Measurements from ENCODE around the gene TTC3.
A peak's percentile ranks its signal among the peaks of the same experiment; 100 is the strongest.

The TTC3 gene

GRCh38 chr21:37060296-37060695, 12.8 kb upstream of the TTC3 start:
- peak; percentile 90 to 98 for DNase-seq

DNA sequence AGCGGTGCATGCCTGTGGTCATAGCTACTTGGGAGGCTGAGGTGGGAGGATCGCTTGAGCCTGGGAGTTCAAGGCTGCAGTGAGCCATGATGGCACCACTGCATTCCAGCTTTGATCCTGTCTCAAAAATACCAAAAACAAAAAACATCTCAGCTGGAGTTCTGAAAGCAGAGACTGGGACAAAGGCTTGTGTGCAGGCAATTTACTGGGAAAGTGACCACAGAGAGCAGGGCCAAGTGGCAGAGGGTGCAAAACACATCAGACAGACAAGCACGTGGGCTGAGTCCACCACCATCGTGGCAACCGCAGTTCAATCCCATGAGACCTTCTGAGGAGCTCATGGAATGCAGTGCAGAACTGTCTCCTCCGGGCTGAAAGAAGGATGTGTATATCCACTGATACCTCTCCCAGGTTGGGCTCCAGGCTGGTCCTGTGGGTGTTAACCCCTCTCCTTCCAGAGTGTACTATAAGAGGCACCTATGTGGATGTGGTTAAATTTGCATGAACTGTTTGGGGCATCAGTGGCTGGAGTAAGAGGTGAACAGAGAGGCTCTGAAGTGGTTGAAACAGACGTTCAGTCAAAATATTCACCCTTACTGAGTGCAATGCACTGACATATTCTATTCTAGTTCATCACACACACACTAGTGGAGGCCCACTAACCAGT, 11.0 kb upstream of the TTC3 start:
- no peak for DNase-seq

DNA sequence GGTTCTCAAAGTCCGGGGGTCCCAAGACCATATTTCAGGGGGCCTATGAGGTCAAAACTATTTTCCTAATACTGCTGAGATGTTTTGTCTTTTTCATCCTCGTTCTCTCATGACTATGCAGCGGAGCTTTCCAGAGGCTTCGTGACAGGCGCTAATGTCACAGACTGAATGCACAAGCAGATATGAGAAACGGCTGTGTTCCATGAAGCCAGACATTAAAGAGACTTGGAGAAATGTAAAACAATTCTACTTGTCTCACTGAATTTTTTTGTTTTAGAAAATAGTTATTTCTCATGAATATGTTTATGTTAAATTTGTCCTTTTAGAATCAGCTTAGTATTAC, 10.5 kb upstream of the TTC3 start:
- no peak for DNase-seq

GRCh38 chr21:37063433-37063832, 9.6 kb upstream of the TTC3 start:
- DNase-seq: no peak

DNA sequence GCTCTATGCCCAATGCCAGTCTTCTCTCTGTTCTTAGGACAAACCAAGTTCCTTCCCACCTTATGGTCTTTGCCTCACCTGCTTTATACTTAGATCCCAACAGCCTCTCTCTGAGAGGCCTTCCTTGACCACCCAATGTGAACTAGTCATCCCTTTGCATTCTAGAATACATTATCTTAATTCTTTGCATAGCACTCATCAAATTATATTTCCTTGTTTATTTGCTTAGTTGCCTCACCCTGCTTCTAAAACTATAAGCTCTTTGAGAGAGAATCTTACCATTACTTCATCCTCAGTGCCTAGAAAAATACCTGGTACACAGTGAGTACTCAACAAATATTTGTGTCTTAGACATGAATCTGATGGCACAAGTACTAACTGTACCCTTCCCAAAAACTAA, 8.2 kb upstream of the TTC3 start:
- no peak for DNase-seq

- DNase-seq: no peak
Observed at GRCh38 chr21:37065561-37066177, 7.4 kb upstream of the TTC3 start.

DNA sequence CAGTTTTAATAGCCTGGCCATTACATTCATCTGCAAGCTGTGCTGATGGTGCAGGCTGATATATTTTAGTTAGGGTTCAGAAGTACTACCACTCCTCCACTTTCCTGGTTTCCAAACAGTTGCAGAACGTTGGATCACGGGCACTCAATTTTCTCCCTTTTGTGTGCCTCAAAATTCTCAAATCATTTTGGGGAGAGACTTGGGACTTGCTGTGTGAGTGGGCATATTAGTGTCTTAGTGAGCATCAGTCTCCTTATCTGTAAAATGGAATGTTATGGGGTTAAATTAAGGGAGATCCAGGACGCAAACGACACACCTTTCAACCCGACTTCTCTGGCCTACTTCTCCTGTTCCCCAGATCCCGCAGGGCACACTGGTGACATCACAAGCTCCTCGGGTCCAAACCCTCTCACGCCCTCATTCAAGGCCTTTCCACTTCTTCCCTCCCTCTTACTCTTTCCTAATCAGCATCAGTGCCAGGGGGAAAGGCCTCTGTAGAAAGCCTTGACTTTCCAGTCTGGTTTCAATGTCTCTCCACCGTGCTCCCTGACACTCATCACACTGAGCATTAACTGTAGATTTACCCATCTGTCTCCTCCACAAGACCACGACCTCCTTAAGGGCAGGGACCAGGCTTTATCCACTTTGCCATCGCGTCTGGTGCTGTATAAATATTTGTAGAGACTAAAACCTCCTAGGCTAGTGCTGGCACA, 1.3 kb upstream of the TTC3 start:
- DNase-seq: peak; percentile 14 to 36

DNA sequence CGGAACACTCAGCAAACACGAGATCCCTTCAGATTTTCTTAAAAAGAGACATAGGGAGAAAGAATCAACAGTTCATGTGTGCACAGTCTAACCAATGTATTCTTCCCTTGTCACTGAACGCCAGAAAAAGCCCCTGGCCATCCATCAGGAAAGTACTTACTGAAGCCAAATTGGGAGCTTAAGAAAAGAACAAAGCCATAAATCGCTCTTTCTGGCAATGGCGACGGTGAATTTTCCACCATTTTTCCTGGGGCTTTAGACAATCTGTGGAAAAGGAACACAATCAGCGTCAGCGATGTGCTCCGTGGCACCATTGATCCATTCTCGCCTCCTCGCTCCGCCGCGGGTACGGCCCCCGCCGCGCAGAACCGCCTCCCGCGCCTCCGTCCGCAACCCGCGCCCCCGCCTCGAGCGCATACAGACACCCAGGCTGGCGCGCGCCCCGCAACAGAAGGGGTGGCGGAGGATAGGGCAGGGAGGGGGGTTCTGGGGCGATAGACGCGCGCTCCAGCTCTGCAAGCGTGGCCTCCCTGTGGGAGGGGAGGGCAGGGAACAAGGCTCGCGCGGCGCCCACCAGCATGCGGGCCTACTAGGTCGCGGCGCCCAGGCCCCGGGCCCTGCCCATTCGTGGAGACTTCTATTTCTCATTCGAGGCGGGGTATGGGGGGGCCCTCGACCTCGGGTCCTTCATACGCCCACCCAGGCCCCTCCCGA, 623 bp upstream of the TTC3 start:
- DNase-seq: peak; percentile 81 to 86

DNA sequence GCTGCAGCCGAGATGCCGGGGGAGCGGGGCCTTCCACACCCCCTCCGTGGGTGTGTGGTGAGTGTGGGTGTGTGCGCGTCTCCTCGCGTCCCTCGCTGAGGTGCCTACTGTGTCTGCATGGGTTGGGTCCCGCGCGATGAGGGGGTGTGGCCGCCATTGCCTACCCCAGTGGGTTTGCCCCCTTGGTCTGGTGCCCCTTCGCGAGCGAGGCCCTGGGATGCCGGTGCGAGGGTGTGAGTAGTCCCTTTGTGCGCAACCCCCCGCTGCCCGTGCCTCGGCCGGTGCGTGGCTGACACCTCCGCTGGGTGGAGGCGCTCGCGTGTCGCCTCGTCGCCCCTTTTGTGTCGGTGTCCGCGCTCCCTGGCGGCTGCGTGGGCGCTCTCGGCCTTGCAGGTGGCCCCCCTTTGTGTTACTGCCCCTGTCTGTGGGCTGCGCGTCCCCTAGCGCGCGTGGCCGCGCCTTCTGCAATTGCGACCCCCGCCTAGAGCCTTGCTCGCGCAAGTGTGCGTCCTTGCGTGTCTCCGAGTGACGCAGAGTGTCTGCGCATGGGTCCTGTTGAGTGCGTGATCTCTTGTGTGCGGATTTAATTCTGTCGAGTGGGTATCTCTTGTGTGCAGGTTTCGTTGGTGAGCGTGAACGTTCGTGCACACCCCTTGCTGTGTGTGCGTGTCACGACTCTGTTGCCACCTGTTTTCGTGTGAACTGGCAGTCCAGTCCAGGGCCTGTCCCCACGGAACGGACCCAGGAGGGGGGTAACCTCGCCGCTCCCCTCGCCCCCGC, 553 bp downstream of the TTC3 start:
- DNase-seq: peak; percentile 52 to 58

DNA sequence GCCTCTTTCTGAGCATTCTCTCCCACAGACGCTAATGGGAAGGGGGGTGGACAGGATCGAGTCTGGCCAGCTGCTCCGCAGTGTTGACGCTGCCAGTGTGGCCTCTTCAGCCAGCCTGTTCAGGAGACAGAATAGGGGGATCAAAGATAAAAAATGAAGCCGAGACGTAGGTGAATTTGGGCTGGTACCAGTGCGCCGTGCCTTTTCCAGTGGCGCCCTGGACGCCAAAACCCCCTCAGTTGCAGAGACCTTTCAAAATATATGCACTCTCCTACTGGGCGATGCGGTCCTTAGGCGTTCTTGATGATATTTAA, 1.1 kb downstream of the TTC3 start:
- peak in 1 of 2 experiments; percentile 29 for DNase-seq

DNA sequence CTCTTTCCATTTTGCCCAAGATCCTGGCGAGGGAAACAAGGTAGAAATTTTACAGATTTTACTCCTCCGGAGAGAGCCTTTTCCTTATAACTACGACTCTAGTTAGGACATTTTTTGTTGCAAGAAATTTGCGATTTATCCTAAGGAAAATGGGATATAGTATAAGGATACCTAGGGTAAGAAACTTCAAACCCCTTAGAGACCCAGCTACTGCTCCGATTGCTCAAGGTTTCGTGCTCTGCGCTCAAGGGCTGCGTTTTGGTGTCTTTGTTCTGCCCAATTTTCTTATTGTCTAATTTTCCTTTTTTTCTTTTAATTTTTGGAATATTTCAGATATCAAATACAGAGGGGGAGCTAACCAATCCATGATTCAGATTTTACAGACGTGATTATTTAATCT, 1.5 kb downstream of the TTC3 start:
- peak in 1 of 2 experiments; percentile 3 for DNase-seq

- DNase-seq: no peak
Observed at GRCh38 chr21:37075214-37075770, 2.2 kb downstream of the TTC3 start.

- no peak for DNase-seq
Observed at GRCh38 chr21:37076087-37076850, 3.2 kb downstream of the TTC3 start.

- no peak for DNase-seq
Observed at GRCh38 chr21:37077403-37077802, 4.3 kb downstream of the TTC3 start.

- DNase-seq: no peak
Observed at GRCh38 chr21:37079211-37079824, 6.3 kb downstream of the TTC3 start.

GRCh38 chr21:37082375-37082774, 9.3 kb downstream of the TTC3 start:
- DNase-seq: no peak

DNA sequence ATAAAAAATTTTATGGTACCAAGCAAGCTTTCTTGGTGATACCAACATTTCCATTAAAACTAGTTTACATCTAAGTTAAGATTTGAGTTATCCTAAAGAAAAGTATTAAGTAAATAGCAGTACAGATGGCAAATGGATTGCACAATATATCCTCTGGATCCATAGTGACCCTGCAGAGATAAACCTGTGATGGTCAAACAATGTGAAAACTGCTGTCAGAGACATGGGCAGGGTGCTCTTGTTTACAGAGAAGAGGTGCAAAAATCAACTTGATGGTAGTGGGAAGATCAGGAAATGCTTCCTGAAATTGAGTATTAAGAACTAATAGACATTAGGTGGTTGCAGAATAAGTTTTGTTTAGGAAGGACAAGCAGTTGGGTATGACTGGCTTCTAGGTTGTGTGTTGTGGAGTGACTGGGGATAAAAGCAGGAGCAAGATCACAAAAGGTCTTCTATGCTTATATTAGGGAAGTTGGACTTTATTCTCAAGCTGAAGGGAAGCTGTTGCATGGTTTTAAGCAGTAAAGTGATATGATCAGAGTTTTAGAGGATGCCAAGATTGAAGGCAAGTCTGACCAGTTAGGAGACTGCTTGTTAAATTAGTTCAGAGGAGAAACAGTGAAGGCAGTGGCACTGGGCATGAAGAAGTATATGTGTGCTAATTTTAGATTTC, 9.9 kb downstream of the TTC3 start:
- no peak for DNase-seq

GRCh38 chr21:37085726-37086125, 12.7 kb downstream of the TTC3 start:
- DNase-seq: no peak

- peak; percentile 27 to 49 for DNase-seq
Observed at GRCh38 chr21:37087188-37087587, 14.1 kb downstream of the TTC3 start.

DNA sequence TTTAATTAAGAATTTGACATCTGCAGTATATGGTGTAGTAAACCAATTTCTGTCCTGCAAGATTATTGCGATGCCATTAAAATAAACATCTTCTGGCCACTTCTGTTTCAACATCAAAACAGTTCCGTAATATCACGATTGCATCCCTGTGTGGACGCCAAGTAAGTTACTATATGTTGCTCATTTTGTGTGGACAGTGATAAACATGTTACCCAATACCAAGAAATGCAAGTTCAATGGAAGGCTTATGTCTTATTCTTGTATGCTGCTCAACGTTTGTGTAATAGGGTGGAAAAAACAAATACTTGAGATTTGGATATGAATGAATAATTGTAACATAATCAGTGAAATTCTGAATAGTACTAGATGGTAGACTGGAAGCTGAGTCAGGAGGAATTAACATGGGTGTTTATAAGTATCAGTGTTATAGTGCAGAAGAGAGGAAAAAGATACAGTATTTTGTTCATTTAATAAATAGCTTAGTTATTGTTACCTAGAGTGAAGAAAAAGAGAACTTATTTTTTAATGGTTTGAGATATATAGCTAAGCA, 15.2 kb downstream of the TTC3 start:
- no peak for DNase-seq

- DNase-seq: no peak
Observed at GRCh38 chr21:37093977-37094376, 20.9 kb downstream of the TTC3 start.
